HEK293T (cell line): Measurements from ENCODE around the gene PSMD4.

Experiments
- CTCF ChIA-PET: fragments of 350-600 bp; formaldehyde crosslinking; extraction: SDS; loops from one replicate; lab custom pipeline; 2021; ENCODE audit warnings: antibody characterized with exemption, inconsistent platforms; lab: Yijun Ruan, JAX
- POLR2A ChIA-PET: fragments of 350-600 bp; formaldehyde crosslinking; extraction: SDS; loops from one replicate; lab custom pipeline; 2020; ENCODE audit warnings: antibody characterized with exemption, inconsistent platforms; lab: Yijun Ruan, JAX
- DNase-seq: peaks from one replicate; pipeline ENCODE4 v3.0.0; 2012; ENCODE audit warnings: mixed read lengths; ENCODE audit errors: extremely low spot score
- ARNT ChIP-seq: fragments of 450-650 bp; IDR thresholded peaks from 2 replicates; pipeline ENCODE4 v1.6.1; 2017; ENCODE audit warnings: mild to moderate bottlenecking
- BHLHE40 ChIP-seq: fragments of 450-650 bp; IDR thresholded peaks from 2 replicates; pipeline ENCODE4 v1.6.1; 2016; ENCODE audit warnings: mild to moderate bottlenecking, moderate library complexity, borderline replicate concordance
- CTBP1 ChIP-seq: fragments of 450-650 bp; IDR thresholded peaks from 2 replicates; pipeline ENCODE4 v1.6.1; 2016; ENCODE audit warnings: borderline replicate concordance
- ELF4 ChIP-seq: fragments of 450-650 bp; IDR thresholded peaks from 2 replicates; pipeline ENCODE4 v1.6.1; 2017; ENCODE audit warnings: antibody characterized with exemption
- FOXA1 ChIP-seq: fragments of 450-650 bp; IDR thresholded peaks from 2 replicates; pipeline ENCODE4 v1.6.1; 2016; ENCODE audit warnings: mild to moderate bottlenecking
- FOXK2 ChIP-seq: fragments of 450-650 bp; IDR thresholded peaks from 2 replicates; pipeline ENCODE4 v1.6.1; 2016; ENCODE audit warnings: mild to moderate bottlenecking
- FOXM1 ChIP-seq: fragments of 450-650 bp; IDR thresholded peaks from 2 replicates; pipeline ENCODE4 v1.6.1; 2017; ENCODE audit warnings: mild to moderate bottlenecking, borderline replicate concordance
- HDGF ChIP-seq: fragments of 450-650 bp; IDR thresholded peaks from 2 replicates; pipeline ENCODE4 v1.6.1; 2017; ENCODE audit warnings: antibody characterized with exemption, borderline replicate concordance
- L3MBTL2 ChIP-seq: fragments of 450-650 bp; conservative IDR thresholded peaks from 2 replicates; pipeline ENCODE4 v1.6.1; 2016; ENCODE audit warnings: mild to moderate bottlenecking
- LEF1 ChIP-seq: fragments of 450-650 bp; IDR thresholded peaks from 2 replicates; pipeline ENCODE4 v1.6.1; 2017; ENCODE audit warnings: mild to moderate bottlenecking, borderline replicate concordance
- NFRKB ChIP-seq: fragments of 450-650 bp; IDR thresholded peaks from 2 replicates; pipeline ENCODE4 v1.6.1; 2016; ENCODE audit warnings: mild to moderate bottlenecking, moderate library complexity
- SP1 ChIP-seq: fragments of 450-650 bp; IDR thresholded peaks from 2 replicates; pipeline ENCODE4 v1.6.1; 2017
- SUZ12 ChIP-seq: fragments of 450-650 bp; IDR thresholded peaks from 2 replicates; pipeline ENCODE4 v1.6.1; 2016; ENCODE audit warnings: mild to moderate bottlenecking
- TARDBP ChIP-seq: fragments of 450-650 bp; IDR thresholded peaks from 2 replicates; pipeline ENCODE4 v1.6.1; 2016
- ZNF384 ChIP-seq: fragments of 450-650 bp; IDR thresholded peaks from 2 replicates; pipeline ENCODE4 v1.6.1; 2016
- TF ChIP-seq, protein P1 (sequence below): fragments of 450-650 bp; IDR thresholded peaks from 2 replicates; pipeline ENCODE4 v1.6.1; 2016

Gene PSMD4

GRCh38 chr1:151293093-151293492, 38.6 kb downstream of the PSMD4 start:
- no peak for DNase-seq
- POLR2A ChIA-PET = interaction anchor here (0.8 to 3.5 kb wide), 6 partner anchors 8 to 107 kb away, joined by 3 to 20 read pairs (median 4); partner anchors contain the start of genes PSMB4 and ZNF687
- TF ChIP-seq SUZ12 (no peak), BHLHE40 (no peak), ARNT (no peak), TARDBP (no peak), CTBP1 (no peak), FOXM1 (no peak), LEF1 (no peak), FOXK2 (no peak), FOXA1 (no peak), HDGF (no peak), NFRKB (no peak), L3MBTL2 (no peak), SP1 (no peak), ZNF384 (no peak), ELF4 (no peak)
- TF ChIP-seq, protein P1, sequence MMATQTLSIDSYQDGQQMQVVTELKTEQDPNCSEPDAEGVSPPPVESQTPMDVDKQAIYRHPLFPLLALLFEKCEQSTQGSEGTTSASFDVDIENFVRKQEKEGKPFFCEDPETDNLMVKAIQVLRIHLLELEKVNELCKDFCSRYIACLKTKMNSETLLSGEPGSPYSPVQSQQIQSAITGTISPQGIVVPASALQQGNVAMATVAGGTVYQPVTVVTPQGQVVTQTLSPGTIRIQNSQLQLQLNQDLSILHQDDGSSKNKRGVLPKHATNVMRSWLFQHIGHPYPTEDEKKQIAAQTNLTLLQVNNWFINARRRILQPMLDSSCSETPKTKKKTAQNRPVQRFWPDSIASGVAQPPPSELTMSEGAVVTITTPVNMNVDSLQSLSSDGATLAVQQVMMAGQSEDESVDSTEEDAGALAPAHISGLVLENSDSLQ = no peak
- CTCF ChIA-PET = interaction anchor here (0.5 to 11.2 kb wide), 3 partner anchors 14 to 251 kb away, joined by 3 to 105 read pairs (median 3); no protein-coding TSS in a partner anchor

- CTCF ChIA-PET = interaction anchor here (11.2 kb wide), 1 partner anchor 46 kb away, joined by 105 read pairs; no protein-coding TSS in a partner anchor
- TF ChIP-seq FOXK2 (no peak), SP1 (no peak), ARNT (no peak), TARDBP (no peak), NFRKB (no peak), BHLHE40 (no peak)
- no peak for DNase-seq
- POLR2A ChIA-PET = interaction anchor here (1.2 to 3.5 kb wide), 6 partner anchors 11 to 105 kb away, joined by 3 to 20 read pairs (median 11); partner anchors contain the start of genes PSMB4 and ZNF687
These were observed 40.4 kb downstream of the PSMD4 start for GRCh38 chr1:151294742-151295462.

DNA sequence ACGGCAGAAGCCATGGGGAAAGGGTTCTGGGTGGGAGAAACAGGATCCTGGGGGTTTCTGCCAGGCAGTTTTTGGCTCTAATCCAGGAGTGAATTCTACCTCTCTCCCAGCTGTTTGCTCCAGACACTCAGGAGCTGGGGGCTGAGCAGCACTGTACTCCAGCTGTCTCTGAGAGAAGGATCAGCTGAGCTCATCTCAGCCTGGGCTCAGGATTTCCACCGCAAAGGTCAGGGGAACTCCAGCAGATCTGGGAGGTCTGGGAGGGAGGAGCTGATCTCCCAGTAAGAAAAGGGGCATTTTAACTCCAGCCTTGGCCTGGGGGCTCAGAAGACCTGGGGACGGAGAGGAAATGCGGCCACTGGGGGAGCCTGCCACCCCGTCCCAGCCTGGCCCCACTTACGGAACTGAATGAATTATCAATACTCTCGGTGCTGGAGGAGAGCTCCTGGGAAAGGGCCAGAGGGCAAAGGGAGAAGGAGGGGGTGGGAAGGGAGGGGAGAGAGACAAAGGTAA, 55.3 kb downstream of the PSMD4 start:
- POLR2A ChIA-PET = interaction anchor here (0.8 to 10.0 kb wide), 7 partner anchors 9 to 89 kb away, joined by 3 to 89 read pairs (median 5); partner anchors contain the start of genes PI4KB, PSMB4 and ZNF687
- CTCF ChIA-PET = interaction anchor here (0.9 to 3.2 kb wide), 3 partner anchors 8 to 31 kb away, joined by 3 to 27 read pairs (median 17); no protein-coding TSS in a partner anchor
- no peak for DNase-seq
- TF ChIP-seq L3MBTL2 (no peak), LEF1 (no peak), BHLHE40 (no peak)
- TF ChIP-seq, protein P1 = no peak

- DNase-seq = no peak
- CTCF ChIA-PET = interaction anchor here (2.7 to 3.2 kb wide), 2 partner anchors 10 to 29 kb away, joined by 17 to 27 read pairs; no protein-coding TSS in a partner anchor
- no peak for TF ChIP-seq TARDBP
- TF ChIP-seq LEF1 = no peak
- no peak for TF ChIP-seq L3MBTL2
- TF ChIP-seq FOXK2 = no peak
- no peak for TF ChIP-seq ELF4
- no peak for TF ChIP-seq NFRKB
- TF ChIP-seq ARNT = no peak
- TF ChIP-seq HDGF = no peak
- no peak for TF ChIP-seq ZNF384
- TF ChIP-seq BHLHE40 = no peak
- no peak for TF ChIP-seq FOXM1
- TF ChIP-seq, protein P1 = no peak
- no peak for TF ChIP-seq FOXA1
- no peak for TF ChIP-seq CTBP1
- TF ChIP-seq SUZ12 = no peak
- no peak for TF ChIP-seq SP1
- POLR2A ChIA-PET = interaction anchor here (0.9 to 10.0 kb wide), 7 partner anchors 10 to 56 kb away, joined by 3 to 89 read pairs (median 5); partner anchors contain the start of genes PI4KB, PSMD4 and ZNF687
These were observed 56.5 kb downstream of the PSMD4 start for GRCh38 chr1:151311011-151311410.

GRCh38 chr1:151311589-151312331, 57.2 kb downstream of the PSMD4 start:
- TF ChIP-seq ELF4 (no peak), LEF1 (no peak), FOXM1 (no peak), TARDBP (no peak)
- TF ChIP-seq, protein P1 = peak; percentile 33; the same call in 1 of the 2 replicates
- ChIA-PET POLR2A (interaction anchor here (0.8 to 10.0 kb wide), 8 partner anchors 10 to 122 kb away, joined by 3 to 89 read pairs (median 4); partner anchors contain the start of genes PI4KB, PSMD4, VPS72 and ZNF687), CTCF (interaction anchor here (0.6 to 3.2 kb wide), 5 partner anchors 10 to 976 kb away, joined by 3 to 27 read pairs (median 3); partner anchors contain the start of gene PI4KB)
- DNase-seq = peak; percentile 48
